Measurements from ENCODE around the gene ZFP30. TPM values are rescaled to one million over a fixed set of nuclear protein-coding genes. Genes with fewer than 3 reads are reported as not detected.
"Not testable (repeated sequence)": the region's sequence is repeated elsewhere in the genome, so short reads cannot be mapped to it uniquely, and the experiment has no call there.

The ZFP30 gene
- 29.6 TPM for polyA plus RNA-seq (ENCODE audit: insufficient read length)
- long read RNA-seq, donor 1: 0 reads
- long read RNA-seq, donor 2: 0 reads
- long read RNA-seq, donor 3: 0 reads
- long read RNA-seq, donor 4: 0 reads
- long read RNA-seq, donor 5, partial matches to known transcripts: 0 of 1 reads
- long read RNA-seq, donor 5, other reads (novel, unspliced or antisense): 0 of 1 reads
- long read RNA-seq, donor 6: 0 reads
- long read RNA-seq, donor 7: 0 reads
- long read RNA-seq, donor 8: 0 reads

- no peak for DNase-seq
These were observed at the start of gene ZFP30 for GRCh38 chr19:37655301-37655688. ZFP30 (minus strand) TSS chr19:37655465; CDS start chr19:37647822, 7,643 bp downstream.

GRCh38 chr19:37699057-37699456 lies 43.8 kb upstream of the ZFP30 start:
- no peak for DNase-seq

GRCh38 chr19:37698216-37698615 lies 43.0 kb upstream of the ZFP30 start:
- no peak for DNase-seq

- no peak for DNase-seq
These were observed 40.1 kb upstream of the ZFP30 start for GRCh38 chr19:37695144-37695899.

GRCh38 chr19:37692956-37693620 lies 37.8 kb upstream of the ZFP30 start:
- DNase-seq: no peak

GRCh38 chr19:37691881-37692504 lies 36.7 kb upstream of the ZFP30 start:
- DNase-seq: peak; percentile 84

- no peak for DNase-seq
These were observed 28.3 kb upstream of the ZFP30 start for GRCh38 chr19:37683520-37683919.

GRCh38 chr19:37669450-37669914 lies 14.2 kb upstream of the ZFP30 start:
- DNase-seq: no peak

GRCh38 chr19:37657157-37657556 lies 1.9 kb upstream of the ZFP30 start:
- not testable (repeated sequence) for DNase-seq

GRCh38 chr19:37655689-37656371 lies 565 bp upstream of the ZFP30 start:
- DNase-seq: peak; percentile 87

GRCh38 chr19:37654629-37655300 lies 500 bp downstream of the ZFP30 start:
- peak; percentile 53 for DNase-seq

GRCh38 chr19:37654118-37654517 lies 1.1 kb downstream of the ZFP30 start:
- no peak for DNase-seq

- DNase-seq: no peak
These were observed 19.9 kb downstream of the ZFP30 start for GRCh38 chr19:37635076-37636056.

GRCh38 chr19:37594982-37595382 lies 60.3 kb downstream of the ZFP30 start:
- no peak for DNase-seq

- peak; percentile 94 for DNase-seq
These were observed 60.8 kb downstream of the ZFP30 start, which contains the start of the genes ZNF540 and ZNF571 for GRCh38 chr19:37594304-37594981. ZNF540 (plus strand) TSS chr19:37594876; CDS start chr19:37598448, 3,572 bp downstream. ZNF571 (minus strand) TSS chr19:37594792; CDS start chr19:37586676, 8,116 bp downstream.

- DNase-seq: no peak
These were observed 61.3 kb downstream of the ZFP30 start for GRCh38 chr19:37593996-37594303.

GRCh38 chr19:37583340-37583739 lies 71.9 kb downstream of the ZFP30 start:
- no peak for DNase-seq

GRCh38 chr19:37572203-37572602 lies 83.1 kb downstream of the ZFP30 start:
- no peak for DNase-seq

- DNase-seq: no peak
These were observed 89.9 kb downstream of the ZFP30 start for GRCh38 chr19:37565370-37565669.

Measured in left kidney (tissue), 8 donors.